KOPT-K1 (cell line): ENCODE data around the gene ACSS1.

ENCODE experiments used
- H3K27ac ChIP-seq: fragments of 200-600 bp; sonication (generic); 2 replicates; pipeline ENCODE4 v1.5.1; 2016; ENCODE audit warnings: antibody characterized with exemption, mild to moderate bottlenecking, low read depth, low read length; ENCODE audit not compliant: poor library complexity, severe bottlenecking
- H3K36me3 ChIP-seq: fragments of 200-600 bp; sonication (generic); 2 replicates; pipeline ENCODE4 v1.5.1; 2017; ENCODE audit warnings: antibody characterized with exemption, mild to moderate bottlenecking, low read length, moderate library complexity; ENCODE audit not compliant: insufficient read depth
- H3K9me3 ChIP-seq: fragments of 200-600 bp; sonication (generic); 2 replicates; pipeline ENCODE4 v1.5.1; 2017; ENCODE audit warnings: antibody characterized with exemption, low read length, mild to moderate bottlenecking; ENCODE audit not compliant: insufficient read depth, poor library complexity, severe bottlenecking

The ACSS1 gene

DNA sequence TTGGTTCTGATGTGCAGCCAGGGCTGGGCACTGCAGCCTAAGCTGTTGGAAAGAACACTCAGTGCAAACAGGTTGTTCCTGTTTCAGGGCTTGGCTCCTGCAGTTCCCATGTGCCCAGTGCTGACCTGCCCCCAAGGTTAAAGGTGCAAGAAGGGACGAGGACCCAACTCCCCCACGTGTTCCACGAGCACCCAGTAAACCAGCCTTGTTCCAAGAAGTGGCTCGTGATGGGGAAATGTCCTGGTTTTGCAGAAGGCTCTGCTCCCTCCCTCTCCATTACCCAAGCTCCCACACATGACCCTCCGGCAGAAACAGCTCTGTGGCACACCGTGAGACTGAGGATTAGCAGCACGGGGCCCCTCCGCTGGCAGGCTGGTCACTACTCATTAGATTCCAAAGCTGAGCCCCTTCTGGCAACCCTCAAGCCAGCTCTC is 9.4 kb downstream of the ACSS1 start:
- Histone ChIP-seq H3K36me3 (peaks cover 50% of the 10 kb centered on the region), H3K27ac (no peak overlapping the region), H3K9me3 (no peaks in the 10 kb centered on the region)

DNA sequence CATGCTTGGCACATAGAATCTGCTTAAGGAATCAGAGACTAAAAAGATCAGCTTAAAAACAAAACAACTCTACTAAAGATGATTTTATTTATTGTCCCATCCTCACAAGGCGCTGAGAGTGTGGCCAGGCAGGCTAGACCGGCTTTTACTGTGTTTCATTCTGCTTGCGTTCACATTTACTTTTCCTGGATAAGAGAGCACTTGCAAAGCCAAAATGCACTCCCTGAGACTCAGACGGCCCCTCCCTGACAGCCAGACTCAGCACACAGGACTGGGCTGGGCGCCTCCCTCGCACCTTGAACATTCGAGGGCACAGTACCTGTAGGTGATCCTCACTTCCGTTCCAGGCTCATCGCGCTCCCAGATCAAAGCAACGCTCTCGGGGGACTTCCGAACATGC is 10.2 kb downstream of the ACSS1 start:
- Histone ChIP-seq H3K27ac (no peak overlapping the region), H3K36me3 (peaks cover 50% of the 10 kb centered on the region), H3K9me3 (no peaks in the 10 kb centered on the region)

DNA sequence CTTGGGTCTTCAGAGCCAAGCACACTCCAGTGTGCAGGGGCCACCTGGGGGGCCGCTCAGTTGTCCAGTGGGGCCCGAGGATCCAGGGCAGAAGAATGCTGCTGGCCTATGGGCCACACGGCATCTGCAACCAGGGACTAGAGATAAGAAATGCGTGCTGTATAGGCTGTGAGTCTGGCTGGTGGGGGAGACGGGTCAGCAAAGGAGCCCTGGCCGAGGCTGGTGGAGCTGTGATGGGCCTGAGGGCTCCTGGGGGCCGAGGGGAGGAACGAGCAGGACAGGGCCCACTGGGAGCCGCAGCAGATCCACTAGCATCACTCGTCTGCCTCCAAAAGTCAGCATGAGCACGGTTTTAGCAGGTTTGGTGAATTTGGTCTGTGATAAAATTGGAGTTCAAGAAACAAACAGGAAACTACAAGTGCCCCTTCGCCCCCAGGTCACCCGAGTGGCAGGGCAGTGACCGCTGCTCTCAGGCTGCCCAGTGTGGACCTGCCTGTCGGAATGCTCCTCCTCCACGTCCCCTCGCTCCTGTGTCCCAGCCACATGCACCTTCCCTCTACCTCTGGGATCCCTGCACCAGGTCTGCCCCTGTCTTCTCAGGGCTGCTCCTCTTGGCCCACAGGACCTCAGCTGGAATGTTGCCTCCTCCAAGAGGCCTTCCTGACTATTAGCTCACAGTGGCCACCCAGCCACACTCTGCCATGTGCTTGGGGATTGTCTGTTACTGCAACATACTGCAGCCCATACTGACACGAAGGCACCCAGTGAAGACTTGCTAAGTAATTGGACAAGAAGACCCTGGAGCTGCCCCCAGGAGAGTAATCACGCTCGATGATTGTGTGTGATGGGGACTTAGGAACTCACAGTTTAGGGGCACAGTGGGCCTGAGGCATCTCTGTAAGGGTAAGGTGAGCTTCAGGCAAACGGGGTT is 10.9 kb downstream of the ACSS1 start:
- Histone ChIP-seq H3K27ac (no peak overlapping the region), H3K9me3 (no peaks in the 10 kb centered on the region), H3K36me3 (peaks cover 44% of the 10 kb centered on the region)

DNA sequence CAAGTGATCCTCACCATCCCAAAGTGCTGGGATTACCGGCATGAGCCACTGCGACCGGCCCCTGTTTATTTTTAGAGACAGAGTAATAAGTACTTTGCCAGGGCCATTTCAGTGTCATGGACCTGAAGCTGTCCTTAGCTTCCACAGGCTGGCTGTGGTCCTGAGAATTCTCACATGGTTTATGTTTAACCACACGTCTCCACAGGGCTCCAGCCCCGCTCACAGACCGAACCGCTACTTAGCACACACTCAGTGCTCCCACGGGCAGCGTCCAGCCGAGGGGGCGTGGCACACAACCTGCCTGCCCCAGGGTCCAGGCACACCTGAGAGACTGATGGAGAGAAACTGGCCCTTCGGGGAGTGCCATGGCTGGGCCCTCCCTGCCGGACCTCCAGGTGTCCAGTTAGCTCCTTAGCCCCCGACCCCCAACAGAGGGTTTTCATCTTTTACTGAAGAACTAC is 11.7 kb downstream of the ACSS1 start:
- peaks cover 44% of the 10 kb centered on the region for H3K36me3 ChIP-seq

DNA sequence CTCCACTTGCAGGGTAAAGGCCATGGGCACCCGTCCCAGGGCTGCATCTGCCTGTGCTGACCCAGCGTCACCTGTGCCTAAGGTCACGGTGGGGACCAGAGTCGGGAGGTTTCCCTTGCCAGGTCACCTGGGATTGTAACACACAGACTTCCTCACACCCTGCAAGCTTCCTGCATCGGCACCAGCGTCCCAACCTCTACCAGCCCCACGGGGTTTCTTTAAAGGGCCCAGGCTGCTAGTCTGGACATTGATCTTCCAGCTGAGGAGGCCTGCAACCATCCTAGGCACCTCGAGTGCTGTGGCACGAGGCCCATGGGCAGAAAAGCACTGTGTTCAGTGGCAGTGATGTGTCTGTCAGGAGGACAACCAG is 12.6 kb downstream of the ACSS1 start:
- Histone ChIP-seq H3K36me3 (peaks cover 43% of the 10 kb centered on the region), H3K27ac (no peak overlapping the region)

More for the DNA sequence above, 11.7 kb downstream of the ACSS1 start:
- no peaks in the 10 kb centered on the region for H3K9me3 ChIP-seq
- no peak overlapping the region for H3K27ac ChIP-seq

DNA sequence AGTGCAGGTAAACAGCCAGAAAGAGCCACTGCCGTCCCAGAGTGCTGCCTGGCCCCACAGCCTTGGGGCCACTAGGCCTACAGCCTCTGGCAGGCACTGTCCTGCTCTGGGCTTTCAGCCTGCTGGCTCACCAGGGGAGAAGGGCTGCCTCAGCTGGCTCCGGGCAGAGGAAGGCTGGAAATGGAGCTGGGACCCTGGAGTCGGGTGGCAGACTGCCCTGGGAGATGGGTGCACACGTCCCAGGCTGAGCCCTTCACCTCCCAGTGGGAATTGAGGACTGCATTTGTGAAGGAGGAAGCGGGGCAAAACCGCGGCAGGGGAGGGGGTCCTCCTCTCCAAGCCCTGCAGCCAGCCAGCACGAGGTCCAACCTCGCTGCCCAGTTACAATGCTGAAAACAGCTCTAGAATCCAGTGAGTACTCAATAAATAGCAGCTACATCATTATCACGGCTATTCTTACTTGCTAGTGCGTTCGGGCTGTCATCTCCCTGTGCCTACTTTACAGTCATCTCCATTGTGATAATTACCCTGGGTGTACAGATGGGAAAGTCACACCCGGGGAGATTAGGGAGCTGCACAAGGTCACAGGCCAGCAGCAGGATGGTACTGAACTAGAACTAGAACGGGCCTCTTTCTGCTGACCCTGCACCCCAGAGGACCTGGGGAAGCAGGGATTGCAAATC is 13.1 kb downstream of the ACSS1 start:
- no peaks in the 10 kb centered on the region for H3K9me3 ChIP-seq
- H3K36me3 ChIP-seq = peaks cover 45% of the 10 kb centered on the region
- no peak overlapping the region for H3K27ac ChIP-seq

More for the DNA sequence above, 12.6 kb downstream of the ACSS1 start:
- H3K9me3 ChIP-seq = no peaks in the 10 kb centered on the region

DNA sequence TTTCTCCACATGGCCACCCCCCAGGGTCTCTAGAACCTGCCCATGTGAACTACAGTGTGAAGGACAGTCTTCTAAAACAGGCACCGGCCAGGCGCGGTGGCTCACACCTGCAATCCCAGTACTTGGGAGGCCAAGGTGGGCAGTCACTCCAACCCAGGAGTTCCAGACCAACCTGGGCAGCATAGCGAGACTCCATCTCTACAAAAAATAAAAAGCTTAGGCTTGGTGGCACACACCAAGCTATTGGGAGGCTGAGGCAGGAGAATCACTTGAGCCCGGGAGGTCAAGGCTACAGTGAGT is 13.7 kb downstream of the ACSS1 start:
- no peak overlapping the region for H3K27ac ChIP-seq
- no peaks in the 10 kb centered on the region for H3K9me3 ChIP-seq
- H3K36me3 ChIP-seq = peaks cover 49% of the 10 kb centered on the region

DNA sequence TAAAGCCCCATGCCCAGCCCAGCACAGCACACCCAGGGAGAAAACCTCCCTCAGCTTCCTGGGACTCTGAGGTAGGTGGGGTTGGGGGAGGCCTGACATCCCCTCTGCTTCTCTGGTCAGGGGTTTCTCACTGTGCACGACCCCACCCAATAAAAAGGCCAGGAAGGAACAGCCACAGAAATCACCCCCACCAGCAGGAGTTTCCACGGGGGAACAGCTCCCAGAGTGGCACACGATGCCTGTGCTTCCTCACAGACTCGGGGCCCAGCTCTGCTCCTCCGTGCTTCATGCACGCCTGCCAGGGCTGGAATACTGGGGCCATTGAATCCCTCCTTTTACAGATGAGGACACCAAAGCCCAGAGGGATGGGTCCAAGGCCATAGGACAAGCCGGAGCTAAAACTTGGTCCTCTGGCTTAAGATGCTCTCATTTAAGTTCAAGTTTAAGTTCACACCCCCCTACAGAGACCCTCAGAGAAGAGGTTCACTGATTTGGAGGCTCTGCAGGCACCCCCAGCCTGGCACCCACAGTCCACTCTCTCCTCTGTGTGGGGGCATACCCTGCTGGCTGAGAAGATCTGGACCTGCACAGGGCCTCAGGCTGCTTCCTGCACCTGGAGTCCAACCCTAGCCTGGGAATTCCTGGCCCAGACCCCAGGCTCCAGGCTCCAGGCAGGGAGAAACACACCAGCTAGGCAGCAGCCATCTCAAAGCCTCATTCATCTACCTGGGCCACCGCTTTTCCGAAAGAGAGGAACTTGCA is 14.3 kb downstream of the ACSS1 start:
- Histone ChIP-seq H3K27ac (peak overlapping the region; percentile 79), H3K36me3 (peaks cover 49% of the 10 kb centered on the region)

DNA sequence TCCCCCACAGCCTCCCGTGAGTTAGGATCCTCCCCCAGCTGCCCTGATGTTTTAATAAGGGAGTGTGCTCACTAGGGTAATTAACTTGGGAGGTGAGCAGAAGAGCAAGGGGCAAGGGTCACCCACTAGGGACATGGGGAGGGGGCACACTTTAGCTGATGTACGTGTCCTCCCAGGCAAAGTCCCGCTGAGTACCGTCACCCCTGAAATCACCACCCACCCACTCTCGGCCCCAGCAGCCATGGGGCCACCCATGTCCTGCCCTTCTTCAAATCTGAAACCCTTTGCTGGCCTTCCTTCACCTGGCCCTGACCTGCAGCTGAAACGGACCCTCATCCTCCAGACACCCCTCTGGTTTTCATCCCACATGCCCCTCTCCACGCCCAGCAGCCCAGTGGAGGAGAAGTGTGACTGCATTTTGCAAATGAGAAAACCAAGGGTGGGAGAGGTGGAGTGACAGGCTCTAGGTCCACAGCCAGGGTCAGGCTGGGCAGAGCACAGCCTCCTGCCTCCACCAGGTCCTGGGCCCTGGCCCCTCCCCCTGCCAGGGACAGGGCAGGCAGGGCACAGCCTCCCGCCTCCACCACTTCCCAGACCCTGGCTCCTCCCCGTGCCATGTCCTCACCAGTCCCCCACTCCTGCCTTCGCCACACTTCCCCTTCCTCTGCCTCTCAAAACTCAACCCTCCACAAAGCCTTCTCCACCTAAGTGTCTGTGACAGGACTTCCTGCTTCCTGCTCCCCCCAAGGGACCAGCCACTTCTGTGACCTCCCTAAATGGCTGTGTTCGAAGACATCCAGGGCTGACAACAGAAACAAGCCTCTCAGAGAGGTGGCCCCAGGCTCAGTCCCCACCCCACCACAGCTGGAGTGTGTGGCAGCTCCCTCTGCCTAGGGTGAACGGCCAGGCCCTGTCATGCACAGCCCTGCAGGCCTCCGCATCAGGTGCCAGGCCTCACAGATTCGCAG is 15.1 kb downstream of the ACSS1 start:
- Histone ChIP-seq H3K27ac (peak overlapping the region; percentile 79), H3K36me3 (peaks cover 40% of the 10 kb centered on the region), H3K9me3 (no peaks in the 10 kb centered on the region)

More for the DNA sequence above, 14.3 kb downstream of the ACSS1 start:
- no peaks in the 10 kb centered on the region for H3K9me3 ChIP-seq

DNA sequence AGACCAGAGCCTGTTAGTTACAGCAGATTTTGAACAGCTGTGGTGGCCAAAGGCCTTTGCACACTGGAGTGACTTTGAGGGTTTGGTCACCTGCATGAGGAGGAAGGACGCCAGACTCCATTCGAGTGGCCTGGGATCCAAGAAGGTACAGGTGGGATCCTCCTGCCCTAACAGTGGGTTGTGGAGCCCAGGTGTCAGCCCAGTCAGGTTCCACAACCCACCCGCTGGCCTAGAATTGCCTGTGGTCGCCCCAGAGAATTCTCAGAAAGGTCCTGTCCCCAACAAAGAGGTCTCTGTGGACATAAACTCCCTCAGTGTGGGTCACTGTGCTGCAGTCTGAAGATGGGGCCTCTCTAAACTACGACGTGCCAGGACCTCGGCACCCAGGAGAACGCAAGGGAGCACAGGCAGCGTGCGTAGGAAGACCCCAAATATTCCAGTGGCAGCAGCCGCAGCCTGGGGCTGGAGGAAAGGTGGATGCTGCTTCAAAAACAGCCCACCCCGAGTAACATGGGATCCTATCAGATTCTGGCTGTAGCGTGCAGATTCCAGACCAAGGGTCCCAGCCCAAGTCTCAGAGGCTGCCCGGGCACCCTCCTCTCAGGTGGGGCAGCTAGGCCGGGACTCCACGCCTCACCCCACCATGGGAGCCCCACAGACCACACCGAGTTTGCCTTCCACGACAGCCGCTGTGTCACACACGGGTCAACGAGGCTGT is 16.0 kb downstream of the ACSS1 start:
- Histone ChIP-seq H3K27ac (peak overlapping the region; percentile 79), H3K9me3 (no peaks in the 10 kb centered on the region), H3K36me3 (peaks cover 32% of the 10 kb centered on the region)

DNA sequence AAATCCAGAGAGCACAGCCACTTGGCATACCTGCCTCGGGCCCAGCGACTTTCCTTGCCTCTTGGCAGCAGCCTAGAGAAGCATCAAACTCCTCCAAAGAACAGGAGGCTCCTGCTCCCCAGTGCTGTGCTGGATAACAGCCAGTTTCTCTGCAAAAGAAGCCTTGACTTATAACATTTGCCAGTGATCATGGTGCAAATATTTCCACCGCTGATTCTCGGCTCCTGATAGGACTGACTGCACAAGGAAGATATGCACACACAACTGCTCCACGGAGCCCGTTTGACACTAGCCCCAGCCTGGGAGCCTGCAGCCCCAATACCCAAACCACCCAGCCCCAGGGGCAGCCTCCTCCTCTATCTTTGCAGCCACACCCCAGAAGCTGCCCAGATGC is 17.5 kb downstream of the ACSS1 start:
- peaks cover 20% of the 10 kb centered on the region; the same call in 1 of the 2 replicates for H3K36me3 ChIP-seq
- H3K27ac ChIP-seq = no peak overlapping the region
- no peaks in the 10 kb centered on the region for H3K9me3 ChIP-seq

DNA sequence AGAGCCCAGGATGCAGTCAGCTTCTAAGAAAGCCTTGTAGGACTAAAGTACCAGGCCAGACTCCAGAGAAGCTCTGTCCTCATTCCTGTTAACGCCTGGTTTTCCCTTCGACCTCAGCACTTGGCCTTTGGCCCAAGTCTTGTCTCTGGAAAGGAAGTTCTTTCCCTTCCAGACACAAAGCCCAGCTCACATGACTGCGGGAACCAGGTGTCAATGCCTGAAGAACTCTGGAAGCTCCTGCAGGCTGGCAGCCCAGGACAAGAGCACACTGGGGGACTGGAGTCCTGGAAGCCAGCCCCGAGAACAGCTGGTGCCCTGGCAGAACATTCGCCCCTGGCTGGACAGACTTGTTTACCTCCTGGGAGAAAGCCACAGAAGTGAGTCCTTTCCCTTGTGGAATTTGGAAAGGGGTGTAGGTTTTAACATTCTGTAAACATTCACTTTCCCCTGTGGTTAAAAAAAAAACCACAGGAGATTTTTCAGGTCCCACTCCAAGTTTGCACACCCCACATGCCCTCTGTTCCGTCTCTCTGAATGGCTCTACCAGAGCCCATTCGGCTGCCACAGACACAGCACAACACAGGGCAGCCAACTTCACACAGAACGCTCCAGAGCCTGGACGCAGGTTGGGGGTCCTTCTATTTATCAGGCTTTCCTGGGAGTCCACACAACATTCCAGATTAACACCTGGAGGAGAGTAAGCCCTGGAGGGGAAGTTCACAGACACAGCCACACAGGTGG is 18.1 kb downstream of the ACSS1 start:
- Histone ChIP-seq H3K36me3 (peaks cover 14% of the 10 kb centered on the region; the same call in 1 of the 2 replicates), H3K9me3 (no peaks in the 10 kb centered on the region), H3K27ac (peak overlapping the region; percentile 15)

DNA sequence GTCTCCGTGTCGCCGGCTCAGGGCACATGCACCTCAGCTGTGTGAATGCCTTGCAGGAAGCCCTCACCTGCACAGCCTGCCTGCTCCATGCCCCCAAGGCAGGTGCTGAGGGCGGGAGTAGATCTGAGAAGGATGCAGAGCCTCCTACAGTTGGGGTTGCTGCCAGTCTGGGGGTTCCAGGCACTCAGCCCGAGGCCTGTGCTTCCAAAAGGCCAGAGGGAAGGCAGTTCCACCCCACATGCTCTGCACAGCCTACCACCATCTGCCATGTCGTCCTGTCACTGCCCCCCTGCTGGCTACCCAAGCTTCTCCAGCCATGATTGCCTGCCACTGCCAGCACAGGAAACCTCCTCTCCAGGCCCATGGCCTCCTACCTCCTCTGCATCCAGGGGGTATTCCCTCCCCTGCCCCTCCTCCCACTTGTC is 19.3 kb downstream of the ACSS1 start:
- peak overlapping the region; percentile 76 for H3K27ac ChIP-seq
- no peaks in the 10 kb centered on the region for H3K9me3 ChIP-seq
- H3K36me3 ChIP-seq = peaks cover 12% of the 10 kb centered on the region; the same call in 1 of the 2 replicates
